IPS DF 19.7 (cell line): ENCODE results near the gene CCDC85C.

Source experiments
- DNase-seq: peaks from one replicate; pipeline ENCODE4 v3.0.0-alpha.2; 2013; ENCODE audit warnings: low read depth, low spot score

The CCDC85C gene

GRCh38 chr14:99512110-99512449 lies 91.9 kb downstream of the CCDC85C start:
- DNase-seq = no peak

GRCh38 chr14:99511421-99512109 lies 92.4 kb downstream of the CCDC85C start:
- no peak for DNase-seq

DNA sequence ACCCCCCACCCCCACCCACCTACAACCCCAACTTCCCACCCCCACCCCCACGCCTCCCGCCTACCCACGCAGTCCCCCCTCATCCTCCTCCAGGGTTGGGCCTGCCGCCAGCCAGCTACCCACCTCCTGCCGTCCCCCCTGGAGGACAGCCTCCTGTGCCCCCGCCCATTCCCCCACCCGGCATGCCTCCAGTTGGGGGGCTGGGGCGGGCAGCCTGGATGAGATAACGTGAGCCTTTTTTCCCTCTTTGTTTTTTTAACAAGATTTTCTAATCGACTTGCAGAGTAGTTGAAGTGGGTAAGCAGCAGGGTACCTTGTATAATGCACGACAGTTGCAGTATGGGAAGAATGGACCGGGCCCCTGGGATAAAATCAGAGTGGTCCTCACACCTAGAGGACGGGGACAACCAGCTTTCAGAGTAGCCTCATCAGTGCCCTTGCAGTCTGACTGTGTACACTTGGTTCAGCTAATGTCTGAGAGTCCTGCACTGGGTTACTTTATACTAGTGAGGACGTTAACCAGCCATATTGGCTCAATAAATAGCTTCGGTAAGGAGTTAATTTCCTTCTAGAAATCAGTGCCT lies 93.4 kb downstream of the CCDC85C start:
- DNase-seq = no peak

DNA sequence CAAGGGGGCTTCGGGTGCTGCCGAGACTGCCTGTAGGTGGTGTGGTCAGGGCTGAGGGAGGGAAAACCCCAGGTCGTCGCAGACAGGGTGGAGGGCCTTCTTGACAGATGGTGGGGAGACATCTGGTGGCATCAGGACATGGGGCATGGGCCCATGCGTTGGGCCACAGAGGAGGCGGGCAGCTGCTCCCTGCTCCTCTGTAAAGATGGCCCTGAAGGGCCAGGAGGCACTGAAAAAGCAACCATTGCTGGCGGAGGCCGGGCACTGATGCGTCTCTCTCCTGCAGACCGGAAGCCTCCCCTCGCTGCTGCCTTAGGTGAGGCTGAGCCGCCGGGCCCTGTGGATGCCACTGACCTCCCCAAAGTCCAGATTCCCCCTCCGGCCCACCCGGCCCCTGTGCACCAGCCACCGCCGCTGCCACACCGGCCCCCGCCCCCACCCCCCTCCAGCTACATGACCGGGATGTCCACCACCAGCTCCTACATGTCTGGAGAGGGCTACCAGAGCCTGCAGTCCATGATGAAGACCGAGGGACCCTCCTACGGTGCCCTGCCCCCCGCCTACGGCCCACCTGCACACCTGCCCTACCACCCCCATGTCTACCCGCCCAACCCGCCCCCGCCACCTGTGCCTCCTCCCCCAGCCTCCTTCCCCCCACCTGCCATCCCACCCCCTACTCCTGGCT lies 94.0 kb downstream of the CCDC85C start:
- no peak for DNase-seq

DNA sequence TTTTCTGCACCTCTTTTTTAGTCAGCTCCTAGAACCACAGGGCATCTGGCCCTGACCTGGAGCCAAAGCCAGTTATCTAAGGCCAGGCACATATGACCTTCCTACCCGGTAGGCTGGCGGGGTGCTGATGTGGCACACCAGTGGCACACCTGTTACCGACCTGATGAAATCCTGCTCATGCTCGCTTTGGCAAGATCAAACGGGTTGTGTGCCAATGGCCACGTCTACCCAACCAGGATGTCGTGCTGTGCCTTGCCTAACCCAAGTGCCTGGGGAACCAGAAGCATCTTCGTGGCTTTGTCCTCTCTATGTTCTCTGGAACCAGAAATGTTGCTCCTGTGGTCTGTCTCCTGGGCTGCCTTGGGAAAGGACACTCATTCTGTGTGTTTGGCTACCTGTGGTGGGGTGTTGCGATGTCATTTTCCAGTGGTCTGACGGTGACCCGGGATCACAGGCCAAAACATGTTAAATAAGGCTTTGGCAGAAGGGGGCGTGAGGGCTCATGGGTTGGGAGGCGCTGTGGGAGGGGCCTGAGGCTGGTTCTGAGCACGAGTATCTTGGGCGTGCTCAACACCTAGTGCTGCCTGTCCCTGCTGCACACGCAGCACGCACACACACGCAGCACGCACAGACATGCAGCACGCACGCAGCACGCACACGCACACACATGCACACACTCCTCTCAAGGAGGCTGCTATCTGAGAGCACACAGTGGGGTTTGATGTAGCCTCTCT lies 94.9 kb downstream of the CCDC85C start:
- DNase-seq = no peak

- no peak for DNase-seq
Observed at GRCh38 chr14:99507860-99508640, 96.0 kb downstream of the CCDC85C start.

GRCh38 chr14:99506276-99506675 lies 97.7 kb downstream of the CCDC85C start:
- no peak for DNase-seq

DNA sequence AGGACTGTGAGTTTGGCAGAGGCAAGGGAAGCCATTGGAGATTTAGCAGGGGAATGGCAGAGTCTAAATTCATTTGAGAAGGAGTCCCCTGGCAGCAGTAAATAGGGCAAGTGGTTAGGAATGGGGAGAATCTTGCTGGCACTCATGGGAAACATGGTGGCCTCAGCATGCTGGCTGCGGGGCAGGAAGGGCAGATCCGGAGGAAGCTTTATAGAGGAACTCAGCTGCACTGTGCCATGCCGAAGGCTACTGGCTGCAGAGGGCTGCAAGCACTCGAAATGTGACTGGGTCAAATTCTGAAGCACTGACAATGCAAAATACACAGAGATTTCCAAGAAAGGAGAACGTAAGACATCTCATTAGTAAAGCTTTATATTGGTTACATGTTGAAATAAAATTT lies 98.9 kb downstream of the CCDC85C start:
- DNase-seq = no peak

DNA sequence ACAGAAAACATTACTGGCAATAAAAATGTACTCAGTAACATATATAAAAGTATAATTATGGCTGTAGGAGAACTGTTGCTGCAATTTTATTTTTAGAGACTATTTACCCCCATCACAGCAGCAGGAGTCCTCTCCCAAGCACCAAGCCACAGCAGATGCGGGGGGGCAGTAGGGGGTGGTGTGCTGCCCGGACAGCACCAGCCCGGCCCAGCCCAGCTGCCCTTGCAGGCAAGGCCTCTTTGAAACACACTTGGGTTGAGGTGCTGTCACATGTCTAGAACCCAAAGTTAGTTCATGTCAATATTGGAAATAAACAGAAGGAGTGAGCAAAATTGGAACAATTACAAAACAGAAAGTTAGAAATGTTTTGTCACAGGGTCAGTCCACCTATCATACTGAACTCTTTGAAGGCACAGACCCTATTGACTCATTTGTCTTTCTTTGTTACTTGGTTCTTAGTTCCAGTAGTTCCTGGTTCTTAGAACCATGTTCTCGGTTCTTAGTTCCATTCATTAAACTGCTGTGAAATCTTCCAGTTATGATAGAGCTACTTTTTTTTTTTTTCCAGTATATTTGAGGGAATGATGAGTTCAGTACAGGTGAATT lies 100.1 kb downstream of the CCDC85C start:
- DNase-seq = no peak

GRCh38 chr14:99502989-99503421 lies 101.0 kb downstream of the CCDC85C start:
- DNase-seq = peak; percentile 56

DNA sequence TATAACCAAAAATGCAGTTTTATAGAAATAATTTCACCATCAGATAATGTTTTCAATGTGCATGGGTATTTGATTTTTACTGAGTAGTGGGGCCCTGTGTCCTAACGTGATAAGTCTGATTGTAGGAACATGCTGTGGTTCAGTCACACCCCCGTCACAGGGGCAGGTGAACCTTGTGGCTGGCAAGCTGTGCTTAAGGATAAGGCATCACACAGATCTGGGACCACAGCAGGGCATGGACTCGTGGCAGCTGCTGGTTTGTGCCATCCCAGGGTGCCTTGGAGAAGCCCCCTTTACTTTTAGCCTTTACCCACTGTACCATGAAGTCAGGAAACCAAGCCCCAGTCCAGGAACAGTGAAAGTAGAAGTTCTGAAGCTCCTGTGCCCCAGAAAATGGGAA lies 106.1 kb downstream of the CCDC85C start:
- DNase-seq = no peak

DNA sequence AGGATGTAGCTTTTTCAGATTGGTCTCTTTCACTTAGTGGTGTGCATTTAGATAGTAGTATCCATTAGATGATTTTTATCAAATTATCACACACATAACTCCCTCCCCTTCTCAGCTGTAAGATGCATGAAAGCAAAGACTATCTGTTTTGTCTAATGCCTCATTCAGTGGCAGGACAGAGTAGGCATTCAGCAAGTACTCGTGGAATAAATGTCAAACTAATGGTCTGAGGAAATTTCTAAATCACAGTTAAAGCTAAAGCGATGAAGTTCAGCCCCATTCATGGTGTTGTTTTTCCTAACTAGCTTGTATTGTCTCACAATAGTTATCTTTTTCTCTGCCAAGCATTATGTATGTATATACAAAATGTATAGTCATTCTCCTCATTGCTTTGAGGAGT lies 106.7 kb downstream of the CCDC85C start:
- DNase-seq = no peak

DNA sequence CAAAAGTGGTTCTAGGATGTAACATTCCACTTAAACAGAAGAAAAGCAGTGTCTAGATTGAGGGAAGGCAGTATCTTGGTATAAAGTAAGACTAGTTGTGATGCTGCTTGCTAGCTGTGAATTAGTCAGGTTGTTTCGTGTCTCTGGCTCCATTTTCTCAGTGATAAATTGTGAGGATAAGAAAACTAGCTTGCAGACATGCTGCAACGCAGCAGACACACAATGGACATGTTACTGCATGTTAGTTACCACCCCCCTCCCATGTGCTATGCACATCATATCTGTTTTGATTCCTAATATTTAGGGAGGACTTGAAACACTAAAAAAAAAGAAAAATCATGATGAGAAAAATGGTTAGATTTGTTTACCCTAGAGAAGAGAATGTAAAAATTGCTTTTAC lies 119.9 kb downstream of the CCDC85C start:
- DNase-seq = no peak

DNA sequence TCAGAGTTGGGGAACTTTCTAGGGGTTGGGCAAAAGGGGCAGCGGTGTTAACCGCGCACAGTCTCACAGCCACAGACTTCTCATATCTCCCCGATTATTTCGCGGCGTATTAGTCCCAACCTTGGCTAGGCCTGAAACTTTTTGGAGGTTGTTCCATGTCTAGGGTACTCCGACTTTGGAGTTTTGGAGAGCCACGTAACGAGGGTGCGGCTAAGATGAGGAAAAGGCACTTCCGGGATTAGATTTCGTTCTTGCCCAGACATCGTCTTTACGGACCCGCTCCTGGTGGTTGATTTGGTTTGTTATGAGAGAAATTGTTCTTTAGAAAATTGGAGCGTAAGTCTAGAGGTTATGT lies 122.3 kb downstream of the CCDC85C start:
- no peak for DNase-seq

- DNase-seq = peak; percentile 97
Observed at GRCh38 chr14:99480917-99481744, 122.9 kb downstream of the CCDC85C start, which contains the start of gene CCNK. CCNK (plus strand) TSS chr14:99481409; CDS start chr14:99492678, 11,269 bp downstream.

- DNase-seq = no peak
Observed at GRCh38 chr14:99479906-99480869, 123.8 kb downstream of the CCDC85C start, which contains the start of gene SETD3. SETD3 (minus strand) TSS chr14:99480859; CDS start chr14:99465805, 15,054 bp downstream.

GRCh38 chr14:99479160-99479905 lies 124.7 kb downstream of the CCDC85C start:
- DNase-seq = no peak

GRCh38 chr14:99478128-99478527 lies 125.9 kb downstream of the CCDC85C start:
- DNase-seq = no peak
